WERI-Rb-1 (cell line): ENCODE results near the gene SNRNP200.

Source experiments
- DNase-seq: peaks from one replicate; pipeline ENCODE4 v3.0.0-alpha.2; 2020
- H3K27ac ChIP-seq: fragments of 250-450 bp; sonication (Bioruptor Pico); 2 replicates; pipeline ENCODE4 v1.5.1; 2020; ENCODE audit warnings: mild to moderate bottlenecking, moderate library complexity
- H3K27me3 ChIP-seq: fragments of 250-450 bp; sonication (Bioruptor Pico); 2 replicates; pipeline ENCODE4 v1.5.1; 2021; ENCODE audit warnings: mild to moderate bottlenecking, low read depth, moderate library complexity; ENCODE audit not compliant: insufficient read depth, severe bottlenecking
- H3K36me3 ChIP-seq: fragments of 250-450 bp; sonication (Bioruptor Pico); 2 replicates; pipeline ENCODE4 v1.5.1; 2020; ENCODE audit warnings: mild to moderate bottlenecking, moderate library complexity
- H3K4me3 ChIP-seq: 2 replicates; pipeline ENCODE4 v1.5.1; 2011; ENCODE audit warnings: low read depth, mild to moderate bottlenecking, control low read depth, low read length
- H3K9me3 ChIP-seq: fragments of 250-450 bp; sonication (Bioruptor Pico); 2 replicates; pipeline ENCODE4 v1.5.1; 2021; ENCODE audit warnings: mild to moderate bottlenecking, moderate library complexity; ENCODE audit not compliant: severe bottlenecking
- TF ChIP-seq, protein P1 (sequence below): IDR thresholded peaks from 2 replicates; pipeline ENCODE4 v1.5.1; 2011; ENCODE audit warnings: low read depth, mild to moderate bottlenecking, control low read depth, inconsistent platforms, low read length

SNRNP200 gene

DNA sequence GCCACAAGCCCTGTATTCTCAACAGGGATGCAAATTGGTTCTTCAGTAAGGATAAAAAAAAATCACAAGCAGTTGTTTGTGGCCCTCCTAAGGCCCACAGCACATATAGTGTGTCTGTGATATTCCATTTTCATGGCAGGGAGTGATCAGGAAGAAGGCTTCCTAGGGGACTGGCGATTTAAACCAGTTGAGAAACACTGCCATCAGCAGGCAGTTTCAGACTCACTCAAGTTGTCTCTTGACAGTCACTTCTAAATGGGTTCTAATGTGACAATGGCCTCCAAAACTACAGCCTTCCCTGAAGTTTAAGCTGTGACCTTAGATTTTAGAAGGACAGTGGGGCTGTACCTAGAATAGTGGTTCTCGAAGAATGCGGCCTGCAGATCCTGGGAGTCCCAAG, 33.4 kb downstream of the SNRNP200 start:
- no peak for DNase-seq
- Histone ChIP-seq H3K27ac (no peak overlapping the region), H3K9me3 (no peaks in the 10 kb centered on the region), H3K27me3 (no peaks in the 10 kb centered on the region), H3K4me3 (no peak overlapping the region), H3K36me3 (peaks cover 84% of the 10 kb centered on the region)
- TF ChIP-seq, protein P1, sequence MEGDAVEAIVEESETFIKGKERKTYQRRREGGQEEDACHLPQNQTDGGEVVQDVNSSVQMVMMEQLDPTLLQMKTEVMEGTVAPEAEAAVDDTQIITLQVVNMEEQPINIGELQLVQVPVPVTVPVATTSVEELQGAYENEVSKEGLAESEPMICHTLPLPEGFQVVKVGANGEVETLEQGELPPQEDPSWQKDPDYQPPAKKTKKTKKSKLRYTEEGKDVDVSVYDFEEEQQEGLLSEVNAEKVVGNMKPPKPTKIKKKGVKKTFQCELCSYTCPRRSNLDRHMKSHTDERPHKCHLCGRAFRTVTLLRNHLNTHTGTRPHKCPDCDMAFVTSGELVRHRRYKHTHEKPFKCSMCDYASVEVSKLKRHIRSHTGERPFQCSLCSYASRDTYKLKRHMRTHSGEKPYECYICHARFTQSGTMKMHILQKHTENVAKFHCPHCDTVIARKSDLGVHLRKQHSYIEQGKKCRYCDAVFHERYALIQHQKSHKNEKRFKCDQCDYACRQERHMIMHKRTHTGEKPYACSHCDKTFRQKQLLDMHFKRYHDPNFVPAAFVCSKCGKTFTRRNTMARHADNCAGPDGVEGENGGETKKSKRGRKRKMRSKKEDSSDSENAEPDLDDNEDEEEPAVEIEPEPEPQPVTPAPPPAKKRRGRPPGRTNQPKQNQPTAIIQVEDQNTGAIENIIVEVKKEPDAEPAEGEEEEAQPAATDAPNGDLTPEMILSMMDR = no peak

DNA sequence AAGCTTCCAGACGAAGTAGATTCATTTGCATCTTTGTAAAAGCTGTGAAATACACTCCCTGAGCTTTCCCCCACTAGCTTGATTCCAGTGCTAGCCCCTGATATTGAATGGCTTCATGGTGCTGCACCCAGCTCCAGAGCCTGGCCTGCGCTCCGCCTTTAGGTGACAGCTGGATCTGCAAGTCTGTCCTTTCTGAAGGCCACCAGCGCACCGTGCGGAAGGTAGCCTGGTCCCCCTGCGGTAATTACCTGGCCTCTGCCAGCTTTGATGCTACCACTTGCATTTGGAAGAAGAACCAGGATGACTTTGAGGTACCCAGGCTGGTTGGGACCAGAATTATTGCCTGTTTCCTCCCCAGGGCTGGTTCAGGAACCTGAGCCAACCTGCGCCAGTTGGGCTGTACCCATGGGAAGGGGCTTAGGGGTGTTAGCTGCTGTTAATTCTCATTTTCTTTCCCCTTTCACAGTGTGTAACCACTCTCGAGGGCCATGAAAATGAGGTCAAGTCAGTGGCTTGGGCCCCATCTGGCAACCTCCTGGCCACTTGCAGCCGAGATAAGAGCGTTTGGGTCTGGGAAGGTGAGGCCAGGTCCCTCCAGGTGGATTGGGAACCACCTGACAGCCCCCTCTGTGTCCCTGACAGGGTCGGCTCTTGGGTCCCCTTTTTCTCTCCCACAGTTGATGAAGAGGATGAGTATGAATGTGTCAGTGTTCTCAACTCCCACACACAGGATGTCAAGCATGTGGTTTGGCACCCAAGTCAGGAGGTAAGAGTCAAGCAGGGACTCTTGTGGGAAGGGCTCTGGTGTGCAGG, 38.0 kb downstream of the SNRNP200 start:
- no peaks in the 10 kb centered on the region for H3K27me3 ChIP-seq
- no peaks in the 10 kb centered on the region for H3K9me3 ChIP-seq
- H3K36me3 ChIP-seq = peaks cover 53% of the 10 kb centered on the region
- H3K27ac ChIP-seq = no peak overlapping the region
- H3K4me3 ChIP-seq = peak overlapping the region; percentile 53; the same call in 1 of the 2 replicates
- TF ChIP-seq, protein P1 = peak; percentile 68
- peak; percentile 69 for DNase-seq

DNA sequence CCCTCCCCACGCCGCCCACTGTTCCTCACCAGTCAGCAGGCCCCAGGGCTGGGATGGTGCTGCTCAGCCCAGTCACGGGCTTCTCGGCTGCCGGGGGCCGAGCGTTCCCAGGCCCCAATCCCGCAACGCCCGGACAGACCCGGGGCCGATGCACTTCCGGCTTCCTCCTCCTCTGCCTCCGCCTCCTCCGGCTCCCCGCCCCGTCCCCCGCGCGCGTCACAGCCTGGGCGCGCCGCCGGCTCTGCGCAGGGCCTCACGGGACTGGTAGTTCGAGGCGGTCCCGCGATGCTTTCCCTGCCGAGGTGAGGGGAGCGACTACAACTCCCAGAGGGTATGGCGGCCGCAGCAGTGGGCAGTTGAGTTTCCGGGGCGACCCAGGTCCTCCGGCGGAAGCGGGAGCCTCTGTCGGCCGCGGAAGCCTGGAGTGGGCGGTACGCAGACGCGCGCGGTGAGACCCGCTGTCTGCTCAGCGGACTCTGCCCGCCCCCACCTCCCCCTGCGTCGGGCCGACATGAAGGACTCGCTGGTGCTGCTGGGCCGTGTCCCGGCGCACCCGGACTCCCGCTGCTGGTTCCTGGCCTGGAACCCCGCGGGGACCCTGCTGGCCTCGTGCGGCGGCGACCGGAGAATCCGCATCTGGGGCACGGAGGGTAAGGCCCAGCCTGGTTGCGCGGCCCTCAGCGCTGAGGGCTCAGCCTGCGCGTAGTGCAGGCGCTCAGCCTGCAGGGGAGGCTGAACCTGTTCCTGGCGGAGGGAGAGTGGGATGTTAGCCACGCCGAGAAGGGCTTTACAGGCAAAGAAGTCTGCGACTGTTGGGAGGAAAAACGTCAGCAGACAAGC, 39.3 kb downstream of the SNRNP200 start, which contains the start of the genes CIAO1 and TMEM127:
CIAO1 (plus strand) TSS at position 386 of the 840 bp plus-strand sequence; CDS start at position 512, 126 bp downstream.
TMEM127 (minus strand) TSS at position 158 of the 840 bp plus-strand sequence. CDS start 616 bp downstream, outside the sequence.
- peak within 1 kb of the TSS; percentile 53 for H3K4me3 ChIP-seq
- H3K36me3 ChIP-seq = peaks cover 49% of the 10 kb centered on the region
- peak; percentile 99 for DNase-seq
- H3K27me3 ChIP-seq = no peaks in the 10 kb centered on the region
- H3K9me3 ChIP-seq = no peaks in the 10 kb centered on the region
- TF ChIP-seq, protein P1 = peak; percentile 41
- peak within 1 kb of the TSS; percentile 94 for H3K27ac ChIP-seq

DNA sequence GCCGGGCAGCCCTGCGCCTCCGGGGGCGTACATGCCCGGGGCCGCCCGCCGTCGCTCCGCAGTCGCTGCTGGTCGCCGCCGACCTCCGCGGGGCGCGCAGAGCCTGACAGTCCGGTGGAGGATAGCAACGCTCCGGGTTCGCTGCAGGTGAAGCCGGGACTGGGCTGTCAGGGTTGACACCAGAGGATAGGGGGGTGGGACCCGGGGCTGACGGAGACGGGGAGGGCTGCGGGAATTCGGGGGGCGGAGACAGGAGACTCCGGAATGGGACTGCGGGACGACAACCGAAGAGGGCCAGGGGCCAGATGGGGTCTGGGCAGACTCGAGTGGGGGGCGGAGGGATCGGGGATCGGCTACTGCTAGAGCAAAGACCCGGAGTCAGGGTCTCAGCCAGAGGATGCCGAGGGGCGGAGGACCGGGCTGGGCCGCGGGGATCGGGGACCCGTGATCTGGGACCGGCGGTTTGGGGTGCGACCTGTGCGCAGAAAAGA, 40.0 kb downstream of the SNRNP200 start:
- Histone ChIP-seq H3K27me3 (no peaks in the 10 kb centered on the region), H3K4me3 (peak overlapping the region; percentile 53), H3K27ac (peak overlapping the region; percentile 83), H3K9me3 (no peaks in the 10 kb centered on the region), H3K36me3 (peaks cover 47% of the 10 kb centered on the region)
- DNase-seq = peak; percentile 75
- TF ChIP-seq, protein P1 = no peak

DNA sequence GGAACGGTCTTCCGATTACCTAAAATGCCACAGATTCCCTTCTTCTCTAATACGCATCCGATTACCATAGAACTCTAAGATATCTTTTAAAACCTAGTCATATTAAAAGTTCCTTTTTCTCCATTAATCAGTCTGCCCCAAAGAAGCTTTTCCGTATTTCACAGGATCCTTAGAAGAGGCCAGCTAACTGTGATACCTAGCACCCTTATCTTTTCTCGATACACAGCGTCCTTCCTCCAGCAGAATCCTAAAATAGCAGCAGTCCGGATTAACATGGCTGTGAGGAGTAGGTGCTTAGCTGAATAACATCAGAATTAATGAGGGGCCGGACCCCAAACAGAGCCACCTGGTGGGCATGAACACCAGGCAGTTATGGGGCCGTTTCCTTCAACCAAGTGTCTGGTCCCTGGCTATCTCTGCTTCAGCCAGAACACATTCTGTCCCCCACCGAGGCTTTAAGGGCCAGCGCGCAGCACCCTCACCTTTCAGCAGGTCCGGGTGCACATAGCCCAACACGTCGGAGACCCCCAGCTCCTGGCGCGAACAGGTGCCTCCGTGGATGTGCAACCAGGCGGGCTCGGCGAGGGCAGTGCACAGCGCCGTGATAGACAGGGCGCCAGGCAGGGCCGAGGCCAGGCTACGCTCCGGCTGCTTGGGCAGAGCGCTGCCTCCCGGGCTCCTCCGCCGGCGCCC, 40.5 kb downstream of the SNRNP200 start:
- H3K27ac ChIP-seq = peak overlapping the region; percentile 83

More for the DNA sequence above, 40.5 kb downstream of the SNRNP200 start:
- peak; percentile 67 for DNase-seq
- H3K4me3 ChIP-seq = peak overlapping the region; percentile 53
- TF ChIP-seq, protein P1 = peak; percentile 51; the same call in 1 of the 2 replicates
- H3K36me3 ChIP-seq = peaks cover 47% of the 10 kb centered on the region
- H3K27me3 ChIP-seq = no peaks in the 10 kb centered on the region
- no peaks in the 10 kb centered on the region for H3K9me3 ChIP-seq
